ENCODE data around the gene RALGPS1.

- no peak for TF ChIP-seq CTCF (IDR thresholded peaks at IDR 0.05; ENCODE audit: insufficient read depth, low read length)
- TF ChIP-seq POLR2AphosphoS5 (IDR thresholded peaks at IDR 0.05; ENCODE audit: low read depth): no peak
- TF ChIP-seq SPI1 (IDR thresholded peaks at IDR 0.05; ENCODE audit: borderline replicate concordance, low read depth): no peak
- TF ChIP-seq REST (IDR thresholded peaks at IDR 0.05; ENCODE audit: insufficient replicate concordance, low read depth): no peak
Observed at GRCh38 chr9:127005770-127006314, 91.3 kb downstream of the RALGPS1 start.
